ENCODE data around the gene GAREM2.

DNA sequence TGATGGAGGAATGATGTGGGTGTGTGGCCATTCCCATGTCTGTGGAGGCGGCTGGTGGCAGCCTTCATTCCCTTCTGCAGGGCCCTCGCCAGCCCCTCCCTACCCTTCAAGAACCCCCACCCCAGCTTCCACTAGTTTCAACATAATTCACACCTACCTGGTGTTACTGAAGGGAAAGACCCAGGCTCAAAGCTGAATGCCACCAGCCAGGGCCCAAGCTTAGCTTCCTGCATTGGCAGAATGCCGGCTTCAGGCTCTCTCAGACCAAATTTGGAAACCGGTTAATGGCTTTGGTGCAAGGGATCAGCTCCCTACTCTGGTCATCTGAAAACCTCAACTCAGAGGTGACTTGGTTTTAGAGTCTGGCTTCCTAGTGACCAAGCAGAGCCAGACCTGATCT, 16.9 kb downstream of the GAREM2 start:
- TF ChIP-seq, protein P1, sequence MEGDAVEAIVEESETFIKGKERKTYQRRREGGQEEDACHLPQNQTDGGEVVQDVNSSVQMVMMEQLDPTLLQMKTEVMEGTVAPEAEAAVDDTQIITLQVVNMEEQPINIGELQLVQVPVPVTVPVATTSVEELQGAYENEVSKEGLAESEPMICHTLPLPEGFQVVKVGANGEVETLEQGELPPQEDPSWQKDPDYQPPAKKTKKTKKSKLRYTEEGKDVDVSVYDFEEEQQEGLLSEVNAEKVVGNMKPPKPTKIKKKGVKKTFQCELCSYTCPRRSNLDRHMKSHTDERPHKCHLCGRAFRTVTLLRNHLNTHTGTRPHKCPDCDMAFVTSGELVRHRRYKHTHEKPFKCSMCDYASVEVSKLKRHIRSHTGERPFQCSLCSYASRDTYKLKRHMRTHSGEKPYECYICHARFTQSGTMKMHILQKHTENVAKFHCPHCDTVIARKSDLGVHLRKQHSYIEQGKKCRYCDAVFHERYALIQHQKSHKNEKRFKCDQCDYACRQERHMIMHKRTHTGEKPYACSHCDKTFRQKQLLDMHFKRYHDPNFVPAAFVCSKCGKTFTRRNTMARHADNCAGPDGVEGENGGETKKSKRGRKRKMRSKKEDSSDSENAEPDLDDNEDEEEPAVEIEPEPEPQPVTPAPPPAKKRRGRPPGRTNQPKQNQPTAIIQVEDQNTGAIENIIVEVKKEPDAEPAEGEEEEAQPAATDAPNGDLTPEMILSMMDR (conservative IDR thresholded peaks at IDR 0.05 in 1 of 2, IDR thresholded peaks at IDR 0.05 in 1 of 2; ENCODE audit: extremely low read depth in 1 of 2, insufficient read depth in 1 of 2, low read depth in 1 of 2, low read length in 2 of 2), result no peak
- TF ChIP-seq EZH2 (IDR thresholded peaks at IDR 0.05; ENCODE audit: borderline replicate concordance, low read length), result no peak
